ENCODE results near the gene NNT.
"Not testable (repeated sequence)": the region's sequence is repeated elsewhere in the genome, so short reads cannot be mapped to it uniquely, and the experiment has no call there.

The NNT gene

DNA sequence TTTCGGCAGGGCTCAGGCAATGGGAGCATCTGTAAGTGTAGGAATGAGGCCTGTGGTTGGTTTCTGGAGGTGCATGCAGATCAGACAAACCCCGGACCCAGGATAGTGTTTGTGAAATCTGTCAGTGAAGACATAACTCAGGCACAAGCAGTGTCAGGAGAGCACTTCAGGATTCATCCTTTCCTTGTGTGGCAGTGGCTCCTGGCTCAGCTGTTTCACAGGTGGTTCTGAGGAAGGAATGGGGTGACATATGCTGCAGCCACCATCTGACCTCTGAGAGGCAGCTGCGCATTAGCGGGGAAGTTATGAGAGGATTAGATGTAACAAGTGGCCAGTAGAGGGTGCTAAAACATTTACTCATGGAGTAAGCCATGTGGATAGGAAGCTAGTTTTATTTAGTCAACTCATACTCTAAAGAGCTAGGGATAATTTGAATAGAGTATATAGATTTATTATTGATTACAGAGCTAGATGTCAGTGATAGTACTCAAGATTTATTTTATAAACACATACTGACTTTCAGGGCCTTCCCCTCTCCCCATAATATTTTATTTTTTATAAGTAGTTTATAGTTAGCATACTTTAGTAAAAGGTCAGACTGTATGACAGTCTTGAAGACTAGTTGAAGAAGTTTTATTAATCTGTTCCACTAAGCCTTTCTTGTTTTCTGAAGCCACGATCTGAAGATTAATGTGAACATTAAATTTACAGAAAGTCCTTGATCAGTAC is 28.4 kb downstream of the NNT start:
- peak; percentile 97 for DNase-seq

DNA sequence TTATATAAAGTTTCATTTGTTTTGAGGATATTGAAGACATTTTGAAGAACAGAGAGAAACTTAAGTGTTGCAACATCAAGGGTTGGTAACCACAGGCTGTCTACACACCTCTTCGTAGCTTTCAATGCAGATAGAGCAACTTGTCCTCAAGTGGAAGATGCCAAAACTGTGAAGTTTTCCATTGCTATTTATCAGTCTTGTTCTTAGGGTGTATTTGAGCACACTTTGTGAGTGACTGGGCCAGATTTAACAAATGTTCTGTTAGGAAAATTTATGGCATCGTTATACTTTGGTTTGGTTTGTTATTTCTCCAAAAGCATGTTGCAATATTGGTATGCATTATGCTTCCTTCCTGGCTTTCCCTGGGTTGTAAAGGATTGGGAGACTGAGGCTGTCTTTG is 31.6 kb downstream of the NNT start:
- DNase-seq: no peak

DNA sequence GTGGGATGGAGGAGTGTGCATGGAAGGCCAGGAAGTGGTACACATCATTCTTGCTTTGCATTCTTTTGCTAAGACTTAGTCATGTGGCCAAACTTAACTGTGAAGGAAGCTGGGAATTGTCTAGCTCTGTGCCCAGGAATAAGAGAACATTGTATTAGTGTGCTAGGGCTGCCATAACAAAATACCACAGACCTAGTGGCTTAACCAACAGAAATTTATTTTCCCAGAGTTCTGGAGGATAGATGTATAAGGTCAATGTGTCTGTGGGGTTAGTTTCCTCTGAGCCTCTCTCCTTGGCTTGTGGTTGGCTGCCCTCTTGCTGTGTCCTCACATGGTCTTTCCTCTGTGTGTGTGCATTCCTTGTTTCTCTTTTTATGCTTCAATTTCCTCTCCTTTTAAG is 32.4 kb downstream of the NNT start:
- no peak for DNase-seq

DNA sequence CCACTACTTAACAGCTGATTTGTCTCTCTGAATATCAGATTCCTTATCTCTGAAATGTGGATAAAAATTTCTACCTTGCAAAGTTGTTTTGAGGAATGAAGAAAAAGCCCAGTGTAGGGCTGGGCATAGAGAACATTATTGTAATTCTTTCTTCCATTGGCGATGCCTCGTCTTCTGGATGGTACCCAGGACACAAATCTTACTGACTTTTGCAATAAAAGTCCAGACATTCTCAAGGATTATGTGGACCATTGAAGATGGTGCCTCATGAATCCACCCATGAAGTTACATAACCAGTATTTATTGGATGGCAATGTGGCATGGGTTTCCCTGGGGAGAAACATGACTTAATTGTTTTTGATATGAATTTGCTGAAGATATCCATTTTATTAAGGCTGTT is 33.1 kb downstream of the NNT start:
- DNase-seq: no peak

DNA sequence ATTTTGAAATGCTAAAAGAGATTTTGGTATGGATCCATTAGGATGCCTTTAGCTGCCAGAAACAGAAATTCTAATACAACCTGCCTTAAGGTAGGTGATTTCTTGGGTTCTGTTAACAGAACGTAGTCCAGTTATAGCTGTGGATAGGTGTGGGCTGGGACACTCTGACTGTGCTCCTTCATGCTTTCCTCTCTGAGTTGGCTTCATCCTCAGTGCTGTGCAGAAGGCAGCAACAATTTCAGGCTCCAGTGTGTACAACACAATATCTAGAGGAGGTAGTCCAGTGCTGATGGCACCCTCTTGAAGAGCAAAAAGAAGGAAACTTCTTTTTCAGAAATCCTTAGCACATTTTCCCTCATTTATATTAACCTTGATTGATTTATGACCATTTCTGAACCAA is 34.4 kb downstream of the NNT start:
- no peak for DNase-seq

DNA sequence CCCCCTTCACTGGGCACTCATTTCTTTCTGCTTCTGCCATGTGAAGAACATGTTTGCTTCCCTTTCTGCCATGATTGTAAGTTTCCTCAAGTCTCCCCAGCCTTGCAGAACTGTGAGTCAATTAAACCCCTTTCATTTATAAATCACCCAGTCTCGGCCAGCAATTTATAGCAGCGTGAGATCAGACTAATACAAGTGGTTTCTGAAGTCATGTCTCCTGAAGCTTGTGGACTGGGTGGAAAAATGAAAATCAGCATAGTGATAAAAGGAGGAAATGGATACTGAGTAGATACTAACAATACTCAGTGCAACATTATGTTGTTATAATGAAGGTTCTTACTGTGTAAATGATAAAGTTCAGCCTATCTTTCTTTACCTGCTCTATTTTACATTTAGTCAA is 35.1 kb downstream of the NNT start:
- no peak for DNase-seq

DNA sequence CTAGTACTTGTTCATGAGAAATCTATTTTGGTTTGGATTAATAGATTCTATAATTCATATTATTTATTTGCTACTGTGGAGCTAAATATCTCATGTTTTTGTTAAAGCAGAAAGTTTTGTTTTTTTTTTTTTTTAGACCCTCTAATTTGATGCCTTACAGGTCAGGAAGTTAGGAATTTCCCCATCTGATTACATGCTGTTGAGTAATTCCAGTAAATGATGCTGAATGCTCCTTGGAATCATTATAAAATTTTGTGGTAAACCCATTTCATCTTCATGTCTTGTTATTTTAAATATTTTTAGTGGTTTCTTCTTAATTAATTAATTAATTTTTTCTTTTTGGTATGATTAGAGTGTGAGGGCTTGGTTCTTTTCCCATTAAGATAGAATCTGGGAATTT is 35.6 kb downstream of the NNT start:
- no peak for DNase-seq

DNA sequence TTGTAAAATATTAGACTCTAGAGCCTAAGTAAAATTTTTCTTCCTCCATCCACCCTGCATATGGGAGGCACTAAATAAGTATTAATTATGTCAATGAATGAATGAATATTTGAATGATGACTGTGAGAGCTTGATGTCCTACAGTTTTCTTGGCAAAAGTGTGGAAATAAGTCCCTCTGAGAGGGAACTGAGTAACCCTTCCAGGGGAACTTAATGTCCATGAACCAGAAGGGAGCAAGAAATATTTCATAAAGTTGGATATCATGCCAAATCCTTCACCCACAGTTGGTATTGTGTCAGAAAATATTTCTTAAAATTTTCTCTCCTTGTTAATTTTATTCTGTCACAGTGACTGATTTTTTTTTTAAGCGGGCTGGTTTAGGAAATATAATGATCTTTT is 36.6 kb downstream of the NNT start:
- no peak for DNase-seq

DNA sequence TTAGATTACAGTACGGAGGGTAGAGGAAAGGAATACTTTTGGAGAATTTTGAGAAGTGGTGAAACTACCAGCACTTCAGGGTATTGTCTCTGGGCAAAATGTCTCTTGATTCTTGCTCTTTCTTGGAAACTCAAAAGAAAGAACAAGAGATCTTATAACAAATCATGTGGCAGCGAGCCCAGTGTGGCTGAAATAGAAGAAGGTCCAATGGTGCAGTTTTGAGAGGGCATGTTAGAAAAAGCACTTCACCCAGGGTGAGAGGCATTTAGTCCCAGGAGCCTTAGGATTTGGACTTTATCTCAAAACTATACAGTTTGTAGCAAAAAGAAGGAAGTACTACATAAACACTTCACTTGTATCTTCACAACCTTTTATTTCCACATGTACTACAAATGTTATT is 39.4 kb downstream of the NNT start:
- DNase-seq: no peak

DNA sequence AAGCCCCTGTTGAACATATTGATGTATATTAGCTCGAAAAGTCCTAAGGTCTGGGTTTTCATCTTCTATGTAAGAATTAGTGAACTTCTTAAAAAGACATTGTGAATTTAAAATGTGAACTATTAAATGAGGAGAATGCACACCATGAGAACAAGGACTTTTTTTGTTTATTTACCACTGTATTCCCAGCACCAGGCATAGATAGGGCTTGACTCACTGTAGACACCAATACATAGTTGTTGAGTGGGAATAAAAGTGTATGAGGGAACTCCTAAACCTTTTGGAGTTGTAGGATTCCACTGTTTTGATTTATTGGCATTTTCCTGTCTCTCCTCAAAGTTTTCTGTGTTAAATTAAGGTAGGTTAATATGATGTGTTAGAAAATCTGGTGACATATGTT is 40.3 kb downstream of the NNT start:
- no peak for DNase-seq

DNA sequence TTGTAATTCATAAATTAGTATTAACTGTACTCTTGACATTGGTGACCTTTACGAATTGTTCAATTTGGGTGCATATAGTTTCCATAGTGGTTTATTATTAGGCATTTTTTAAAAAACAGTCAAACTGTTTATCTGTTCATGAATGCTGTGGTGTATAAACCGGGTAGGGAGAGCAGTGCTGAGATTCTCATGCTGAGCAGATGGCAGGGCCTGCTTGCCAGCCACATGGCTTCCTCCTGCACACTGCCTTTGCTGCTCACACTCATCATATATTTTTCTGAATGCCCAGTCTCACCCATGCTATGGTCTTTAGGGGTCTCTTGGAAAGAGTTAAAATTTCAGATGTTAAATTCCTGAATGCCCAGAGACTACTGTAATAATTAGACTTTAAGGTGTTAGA is 40.8 kb downstream of the NNT start:
- DNase-seq: peak; percentile 81

DNA sequence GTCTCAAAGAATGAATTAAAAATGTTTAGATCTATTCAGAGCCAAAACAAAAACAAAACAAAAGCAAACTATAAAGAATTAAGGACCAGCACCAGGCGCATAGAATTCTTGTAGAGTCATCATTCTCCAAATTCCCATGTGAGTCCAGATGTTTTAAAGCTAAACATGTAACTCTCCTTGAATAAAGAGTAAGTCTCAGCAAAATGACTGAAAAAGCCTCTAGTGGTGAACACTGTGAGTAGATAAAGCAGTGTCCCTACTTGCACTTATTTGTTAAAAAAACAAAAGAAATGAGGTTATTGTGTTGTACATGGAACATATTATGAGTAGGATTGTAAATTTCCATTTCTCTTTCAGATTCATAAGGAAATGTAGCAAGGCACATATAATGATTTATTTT is 44.0 kb downstream of the NNT start:
- DNase-seq: peak; percentile 7

DNA sequence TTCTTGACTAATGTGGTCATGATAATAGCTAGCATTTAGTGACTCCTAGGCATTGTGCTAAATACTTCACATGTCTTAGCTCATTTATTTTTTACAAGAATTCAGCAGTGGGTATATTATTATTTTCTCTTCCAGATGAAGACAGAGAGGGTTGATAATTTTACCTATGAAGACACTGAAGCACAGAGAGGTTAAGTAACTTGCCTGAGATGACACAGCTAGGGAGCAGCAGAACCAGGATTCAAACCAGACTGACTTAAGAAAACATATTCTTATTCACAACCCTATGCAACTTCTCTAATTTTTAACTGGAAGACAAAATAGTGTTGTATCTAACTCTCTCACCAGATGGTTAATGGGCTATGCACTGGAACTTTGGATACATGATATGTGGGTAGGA is 44.8 kb downstream of the NNT start:
- DNase-seq: no peak

DNA sequence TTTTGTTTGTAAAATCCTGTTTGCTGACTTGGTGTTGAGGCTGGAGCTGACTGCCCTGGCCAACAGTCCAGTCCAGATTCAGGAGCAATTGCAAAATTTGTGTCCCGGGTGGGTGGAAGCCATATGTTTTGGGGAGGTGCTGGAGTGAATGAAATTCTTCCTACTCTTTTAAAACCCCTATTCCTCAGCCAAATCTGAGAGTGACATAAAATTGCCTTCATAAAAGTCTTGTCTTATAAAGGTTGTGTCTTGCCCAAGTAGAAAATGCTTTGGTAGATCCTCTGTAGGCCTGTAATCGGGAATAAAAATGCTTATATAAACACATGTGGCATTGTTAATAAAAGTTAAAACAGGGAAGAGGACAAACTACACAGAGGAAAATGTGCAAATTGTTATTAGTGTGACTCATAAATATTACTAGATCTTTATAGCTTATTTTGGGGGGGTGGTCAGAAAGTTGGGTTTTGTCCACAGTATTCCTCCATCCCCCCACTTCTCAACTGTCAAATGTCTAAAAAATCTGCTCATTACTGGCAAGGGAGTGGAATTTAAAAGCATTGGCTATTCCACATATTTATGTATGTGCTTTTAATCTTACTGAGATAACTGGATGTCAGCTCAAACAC is 45.6 kb downstream of the NNT start:
- no peak for DNase-seq

DNA sequence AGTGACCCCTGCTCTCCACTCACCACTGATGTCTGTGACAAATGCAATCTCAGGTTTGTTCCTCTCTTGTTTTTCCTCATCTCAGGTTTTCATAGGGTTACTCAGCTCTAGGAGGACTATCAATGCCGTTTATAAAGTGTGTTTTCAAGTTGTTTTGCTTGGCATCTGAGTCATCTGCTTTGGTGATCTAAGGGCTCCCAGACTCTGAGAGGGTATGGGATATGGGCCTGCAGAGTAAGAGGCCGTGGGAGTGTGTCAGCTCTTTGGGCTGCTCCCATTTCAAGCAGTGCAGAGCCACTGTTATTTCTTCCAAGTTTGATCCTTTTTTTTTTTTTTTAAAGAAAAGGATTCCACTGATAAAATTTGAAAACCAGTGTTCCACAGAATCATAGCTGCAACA is 46.3 kb downstream of the NNT start:
- no peak for DNase-seq

DNA sequence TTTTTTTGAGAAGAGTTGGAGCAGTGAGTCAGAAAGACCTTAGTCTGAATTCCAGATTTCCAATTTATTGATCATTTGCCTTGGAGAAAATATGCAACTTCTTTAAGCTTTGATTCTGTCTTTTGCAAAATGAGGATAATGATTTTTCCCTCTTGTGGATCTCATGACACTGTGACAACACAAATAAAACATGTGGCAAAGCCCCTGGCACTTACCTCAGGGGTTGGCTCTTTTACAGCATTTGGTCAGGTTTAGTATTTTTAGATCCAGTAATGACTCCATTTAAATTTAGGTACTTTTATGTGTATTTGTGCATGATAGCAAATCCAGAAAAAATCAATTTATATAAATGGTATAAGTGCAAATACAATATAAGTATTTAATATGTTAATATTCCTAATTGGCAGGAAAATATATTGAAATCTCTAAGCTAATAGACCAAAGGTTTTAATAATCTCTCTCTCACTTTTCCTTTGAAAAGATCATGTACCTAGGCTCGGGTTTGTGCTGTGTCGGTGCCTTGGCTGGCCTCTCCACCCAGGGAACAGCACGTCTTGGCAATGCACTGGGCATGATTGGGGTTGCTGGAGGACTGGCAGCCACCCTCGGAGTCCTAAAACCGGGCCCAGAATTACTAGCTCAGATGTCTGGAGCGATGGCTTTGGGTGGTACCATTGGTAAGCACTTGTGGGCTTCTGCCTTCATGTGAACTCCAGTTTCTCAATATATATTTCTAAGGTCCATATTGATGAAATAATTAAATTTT is 49.7 kb downstream of the NNT start:
- DNase-seq: no peak

DNA sequence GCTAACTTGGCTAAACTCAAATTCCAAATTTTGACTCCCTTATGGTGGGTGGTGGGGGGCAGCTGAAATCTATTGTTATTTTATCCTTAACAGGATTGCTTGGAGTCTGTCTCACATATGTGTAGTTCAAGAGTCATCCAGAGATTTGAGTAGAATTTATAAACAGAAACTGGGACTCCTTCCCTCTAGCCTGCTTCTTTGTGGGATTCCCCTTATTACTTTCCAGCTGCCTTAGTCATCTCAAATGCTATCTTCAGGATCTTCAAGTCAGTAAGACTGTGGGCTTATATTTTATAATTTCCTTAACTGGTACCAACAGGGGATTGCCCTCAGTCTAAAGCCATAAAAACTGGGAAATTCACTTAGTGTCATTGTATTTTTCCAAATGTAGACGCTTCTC is 55.5 kb downstream of the NNT start:
- DNase-seq: no peak

DNA sequence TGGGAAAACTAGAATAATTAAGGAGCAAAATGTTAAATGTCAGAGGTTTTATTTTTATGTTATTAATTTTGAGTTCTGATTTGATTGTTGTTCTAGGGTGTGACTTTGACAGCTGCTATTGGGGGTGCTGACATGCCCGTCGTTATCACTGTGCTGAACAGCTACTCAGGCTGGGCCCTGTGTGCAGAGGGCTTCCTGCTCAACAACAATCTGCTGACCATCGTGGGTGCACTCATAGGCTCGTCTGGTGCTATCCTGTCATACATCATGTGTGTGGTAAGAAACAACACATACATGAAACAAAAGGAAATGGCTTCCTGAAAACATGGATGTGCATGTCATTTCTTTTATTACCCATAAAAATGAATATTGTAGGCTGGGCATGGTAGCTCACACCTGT is 56.1 kb downstream of the NNT start:
- DNase-seq: no peak

DNA sequence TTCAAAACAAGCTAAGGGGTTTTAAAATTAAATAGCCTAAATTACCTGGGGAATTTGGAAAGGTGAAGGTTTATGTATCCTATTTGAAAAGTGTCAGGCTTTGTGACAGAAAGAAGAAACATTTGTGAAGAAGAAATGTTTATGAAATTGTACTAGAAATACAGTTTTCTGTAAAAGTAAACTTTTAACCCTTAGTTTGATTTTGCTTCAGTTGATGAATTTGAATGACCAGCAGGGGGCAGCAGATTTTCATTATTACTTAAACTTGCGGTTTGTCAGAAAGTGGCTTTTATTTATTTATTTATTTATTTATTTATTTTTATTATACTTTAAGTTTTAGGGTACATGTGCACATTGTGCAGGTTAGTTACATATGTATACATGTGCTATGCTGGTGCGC is 58.1 kb downstream of the NNT start:
- DNase-seq: peak; percentile 29

DNA sequence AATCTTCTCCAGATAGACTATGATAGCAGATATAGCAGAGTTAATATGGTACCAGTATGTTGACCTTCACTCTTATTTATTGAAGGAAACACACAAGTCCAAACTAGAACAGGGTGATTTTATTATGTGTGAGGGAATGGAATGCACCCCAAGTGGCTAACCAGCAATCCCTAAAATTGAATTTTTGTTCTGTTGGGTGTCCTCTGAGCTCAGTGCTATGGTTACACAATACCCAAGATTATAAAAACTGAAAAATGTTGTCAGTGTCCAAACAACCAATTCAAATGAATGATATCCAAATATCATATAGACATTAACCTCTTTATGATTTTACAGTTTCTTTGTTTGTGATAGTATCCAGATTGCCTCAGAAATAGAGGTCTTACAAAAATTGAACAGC is 60.9 kb downstream of the NNT start:
- no peak for DNase-seq

DNA sequence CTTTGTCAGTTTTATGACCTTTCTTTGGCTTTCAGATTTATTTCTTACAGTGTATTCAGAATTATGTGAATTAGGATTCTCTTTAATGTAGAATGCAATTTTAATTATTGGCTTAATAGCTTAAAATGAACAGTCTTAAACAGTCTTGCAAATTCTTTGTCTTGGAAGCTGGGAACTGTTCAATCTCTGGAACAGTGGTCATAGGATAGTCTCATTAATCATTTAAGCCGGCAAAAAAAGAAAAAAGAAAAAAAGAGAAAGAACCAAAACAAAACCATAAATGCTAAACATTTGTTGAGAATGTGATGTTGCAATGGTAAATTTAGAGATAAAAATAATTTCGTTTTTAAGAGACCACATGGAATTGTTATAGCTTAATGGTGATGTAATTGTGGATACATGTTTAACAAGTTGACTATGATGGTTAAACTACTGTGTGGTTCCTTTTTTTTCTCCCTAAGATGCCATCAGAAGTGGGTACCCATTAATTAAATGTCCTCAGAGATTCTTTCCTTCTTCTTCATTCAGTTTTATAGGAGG is 61.6 kb downstream of the NNT start:
- no peak for DNase-seq

DNA sequence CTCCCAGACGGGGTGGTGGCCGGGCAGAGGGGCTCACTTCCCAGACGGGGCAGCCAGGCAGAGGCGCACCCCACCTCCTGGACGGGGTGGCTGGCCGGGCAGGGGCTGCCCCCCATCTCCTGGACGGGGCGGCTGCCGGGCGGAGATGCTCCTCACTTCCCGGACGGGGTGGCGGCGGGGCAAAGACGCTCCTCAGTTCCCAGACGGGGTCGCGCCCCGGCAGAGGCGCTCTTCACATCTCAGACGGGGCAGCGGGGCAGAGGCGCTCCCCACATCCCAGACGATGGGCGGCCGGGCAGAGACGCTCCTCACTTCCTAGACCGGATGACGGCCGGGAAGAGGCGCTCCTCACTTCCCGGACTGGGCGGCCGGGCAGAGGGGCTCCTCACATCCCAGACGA is 62.8 kb downstream of the NNT start:
- DNase-seq: not testable (repeated sequence)

DNA sequence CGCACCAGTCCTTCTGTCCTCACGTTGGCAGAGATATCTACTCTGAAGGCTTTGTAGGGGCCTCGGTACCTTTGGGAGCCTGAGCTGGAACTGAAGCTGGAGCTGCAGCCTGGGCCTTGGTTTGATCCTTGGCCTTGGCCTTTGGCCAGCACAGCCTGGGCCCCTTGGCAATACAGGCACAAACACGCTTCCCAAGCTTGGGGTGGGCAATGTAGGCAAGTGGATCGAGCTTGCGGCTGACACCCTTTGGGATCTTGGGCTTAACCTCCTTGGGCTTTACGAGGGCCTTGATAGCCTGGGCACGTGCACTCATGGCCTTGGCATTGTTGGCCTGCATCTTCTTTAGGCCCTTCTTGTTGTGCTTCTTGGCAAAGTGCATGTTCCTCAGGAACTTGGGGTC is 63.7 kb downstream of the NNT start:
- DNase-seq: not testable (repeated sequence)

DNA sequence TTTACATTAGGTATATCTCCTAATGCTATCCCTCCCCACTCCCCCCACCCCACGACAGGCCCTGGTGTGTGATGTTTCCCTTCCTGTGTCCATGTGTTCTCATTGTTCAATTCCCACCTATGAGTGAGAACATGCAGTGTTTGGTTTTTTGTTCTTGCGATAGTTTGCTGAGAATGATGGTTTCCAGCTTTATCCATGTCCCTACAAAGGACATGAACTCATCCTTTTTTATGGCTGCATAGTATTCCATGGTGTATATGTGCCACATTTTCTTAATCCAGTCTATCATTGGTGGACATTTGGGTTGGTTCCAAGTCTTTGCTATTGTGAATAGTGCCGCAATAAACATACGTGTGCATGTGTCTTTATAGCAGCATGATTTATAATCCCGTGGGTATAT is 64.4 kb downstream of the NNT start:
- not testable (repeated sequence) for DNase-seq

Measured in NCI-H2171 treated with DMSO at 0.1 percent for 48 hours (cell line).